Mesenchymal stem cell (in vitro differentiated cells and primary cell): Measurements from ENCODE around the gene P2RX3.
A peak's percentile ranks its signal among the peaks of the same experiment; 100 is the strongest.
"Not testable (repeated sequence)": the region's sequence is repeated elsewhere in the genome, so short reads cannot be mapped to it uniquely, and the experiment has no call there.

Source experiments
- DNase-seq: peaks from one replicate; pipeline ENCODE4 v3.0.0-alpha.2; 2013
- H2AFZ ChIP-seq: one replicate; pipeline ENCODE4 v1.6.1; 2013; ENCODE audit warnings: low read depth, mild to moderate bottlenecking, control low read depth, inconsistent platforms, low read length, moderate library complexity
- H2AK5ac ChIP-seq: 2 replicates; pipeline ENCODE4 v1.6.1; 2013; ENCODE audit warnings: low read length, moderate library complexity, mild to moderate bottlenecking, inconsistent platforms; ENCODE audit not compliant: severe bottlenecking
- H2BK120ac ChIP-seq: one replicate; pipeline ENCODE4 v1.6.1; 2013; ENCODE audit warnings: low read depth, mild to moderate bottlenecking, inconsistent platforms, low read length, moderate library complexity
- H2BK12ac ChIP-seq, 2 experiments: one replicate each; pipeline ENCODE4 v1.6.1; 2013; ENCODE audit warnings: inconsistent platforms in 2 of 2, low read length in 2 of 2, mild to moderate bottlenecking in 2 of 2, moderate library complexity in 2 of 2, control low read depth in 1 of 2
- H2BK15ac ChIP-seq: one replicate; pipeline ENCODE4 v1.6.1; 2013; ENCODE audit warnings: mild to moderate bottlenecking, low read depth, inconsistent platforms; ENCODE audit not compliant: poor library complexity, severe bottlenecking
- H2BK5ac ChIP-seq: 2 replicates; pipeline ENCODE4 v1.6.1; 2013; ENCODE audit warnings: low read depth, mild to moderate bottlenecking, low read length, control low read depth, inconsistent platforms; ENCODE audit not compliant: poor library complexity, severe bottlenecking
- H3K14ac ChIP-seq, 2 experiments: one replicate each; pipeline ENCODE4 v1.6.1; 2013; ENCODE audit warnings: inconsistent platforms in 2 of 2, low read length in 2 of 2, control low read depth in 1 of 2, mild to moderate bottlenecking in 1 of 2, moderate library complexity in 1 of 2
- H3K18ac ChIP-seq, 2 experiments: one replicate each; pipeline ENCODE4 v1.6.1; 2013; ENCODE audit warnings: inconsistent platforms in 2 of 2, low read length in 2 of 2, control low read depth in 1 of 2, low read depth in 1 of 2, mild to moderate bottlenecking in 1 of 2
- H3K23ac ChIP-seq, 2 experiments: one replicate each; pipeline ENCODE4 v1.6.1; 2013; ENCODE audit warnings: inconsistent platforms in 2 of 2, low read length in 2 of 2, mild to moderate bottlenecking in 2 of 2, moderate library complexity in 2 of 2, control low read depth in 1 of 2
- H3K27ac ChIP-seq: 2 replicates; pipeline ENCODE4 v1.5.1; 2013; ENCODE audit warnings: mild to moderate bottlenecking, moderate library complexity, low read length, control low read depth, inconsistent platforms; ENCODE audit not compliant: poor library complexity, severe bottlenecking
- H3K27me3 ChIP-seq, 2 experiments: 2 replicates each; pipeline versions ENCODE4 v1.6.1 to v1.7.0; 2013; ENCODE audit warnings: low read length in 2 of 2, mild to moderate bottlenecking in 2 of 2, moderate library complexity in 2 of 2, control low read depth in 1 of 2, inconsistent platforms in 1 of 2; ENCODE audit not compliant: control insufficient read depth in 1 of 2, insufficient read depth in 1 of 2
- H3K36me3 ChIP-seq, 2 experiments: 2 replicates each; pipeline versions ENCODE4 v1.6.1 to v1.7.0; 2013; ENCODE audit warnings: low read length in 2 of 2, control low read depth in 1 of 2, inconsistent platforms in 1 of 2, low read depth in 1 of 2, mild to moderate bottlenecking in 1 of 2; ENCODE audit not compliant: insufficient read depth in 2 of 2, control insufficient read depth in 1 of 2
- H3K4ac ChIP-seq, 2 experiments: one replicate each; pipeline ENCODE4 v1.6.1; 2013; ENCODE audit warnings: inconsistent platforms in 2 of 2, low read length in 2 of 2, mild to moderate bottlenecking in 2 of 2, moderate library complexity in 2 of 2, control low read depth in 1 of 2, low read depth in 1 of 2
- H3K4me1 ChIP-seq: 2 replicates; pipeline ENCODE4 v1.6.1; 2013; ENCODE audit warnings: low read depth, low read length, control low read depth; ENCODE audit not compliant: control insufficient read depth, insufficient read depth
- H3K4me2 ChIP-seq: 2 replicates; pipeline ENCODE4 v1.6.1; 2013; ENCODE audit warnings: low read length, mild to moderate bottlenecking, inconsistent platforms; ENCODE audit not compliant: poor library complexity, severe bottlenecking
- H3K4me3 ChIP-seq, 2 experiments: 2 replicates each; pipeline versions ENCODE4 v1.5.1 to v1.7.0; 2013; ENCODE audit warnings: low read length in 2 of 2, mild to moderate bottlenecking in 2 of 2, control low read depth in 1 of 2, low read depth in 1 of 2; ENCODE audit not compliant: insufficient read depth in 1 of 2
- H3K79me1 ChIP-seq: replicated peaks from 2 replicates; pipeline ENCODE4 v1.6.1; 2013; ENCODE audit warnings: mild to moderate bottlenecking, control low read depth, low read length, inconsistent platforms; ENCODE audit not compliant: poor library complexity, severe bottlenecking
- H3K9ac ChIP-seq: 2 replicates; pipeline ENCODE4 v1.7.0; 2013; ENCODE audit warnings: mild to moderate bottlenecking, low read length, moderate library complexity
- H3K9me3 ChIP-seq: 2 replicates; pipeline ENCODE4 v1.7.0; 2013; ENCODE audit warnings: mild to moderate bottlenecking, low read length; ENCODE audit not compliant: control insufficient read depth
- H4K8ac ChIP-seq: one replicate; pipeline ENCODE4 v1.6.1; 2013; ENCODE audit warnings: inconsistent platforms, mild to moderate bottlenecking, low read length, moderate library complexity
- H4K91ac ChIP-seq: one replicate; pipeline ENCODE4 v1.6.1; 2013; ENCODE audit warnings: mild to moderate bottlenecking, low read length, inconsistent platforms
- WGBS: methylation state at CpG from one replicate; pipeline ENCODE4 v1.1.7; 2013; ENCODE audit warnings: mixed read lengths; 5-methylcytosine and 5-hydroxymethylcytosine counted together

P2RX3 gene

GRCh38 chr11:57335343-57336110 is 2.6 kb upstream of the P2RX3 start, which contains the start of gene SSRP1:
TSS of gene SSRP1 (minus strand) at chr11:57335892. CDS start at chr11:57335121, 771 bp downstream.
- peaks cover 25 to 36% of the 10 kb centered on the region in 2 experiments for H3K36me3 ChIP-seq
- peak within 1 kb of the TSS; percentile 70 for H4K8ac ChIP-seq
- H3K14ac ChIP-seq = no peak within 1 kb of the TSS
- peak; percentile 91 for DNase-seq
- H2AK5ac ChIP-seq = no peak within 1 kb of the TSS
- H3K9ac ChIP-seq = peak within 1 kb of the TSS; percentile 96
- H2BK15ac ChIP-seq = no peak within 1 kb of the TSS
- peaks cover 24 to 28% of the 10 kb centered on the region in 2 experiments for H3K27me3 ChIP-seq
- H3K23ac ChIP-seq = no peak within 1 kb of the TSS
- H3K4me1 ChIP-seq = peaks cover 8% of the 10 kb centered on the region
- peak within 1 kb of the TSS; percentile 70 for H4K91ac ChIP-seq
- peak within 1 kb of the TSS; percentile 11 for H3K27ac ChIP-seq
- H2BK12ac ChIP-seq = peak within 1 kb of the TSS in 1 of 2 experiments; percentile 28
- peak within 1 kb of the TSS; percentile 80 to 83 for H3K4me3 ChIP-seq
- H3K9me3 ChIP-seq = no peaks in the 10 kb centered on the region
- H3K18ac ChIP-seq = peak within 1 kb of the TSS; percentile 71 to 73
- H3K79me1 ChIP-seq = peaks cover 21% of the 10 kb centered on the region
- peak within 1 kb of the TSS; percentile 60 for H2AFZ ChIP-seq
- peak within 1 kb of the TSS; percentile 75 for H2BK120ac ChIP-seq
- under 1% methylated on average over 36 of the region's 69 CpGs for WGBS
- H2BK5ac ChIP-seq = no peak within 1 kb of the TSS
- peak within 1 kb of the TSS; percentile 51 to 54 for H3K4ac ChIP-seq
- H3K4me2 ChIP-seq = peak within 1 kb of the TSS; percentile 77

DNA sequence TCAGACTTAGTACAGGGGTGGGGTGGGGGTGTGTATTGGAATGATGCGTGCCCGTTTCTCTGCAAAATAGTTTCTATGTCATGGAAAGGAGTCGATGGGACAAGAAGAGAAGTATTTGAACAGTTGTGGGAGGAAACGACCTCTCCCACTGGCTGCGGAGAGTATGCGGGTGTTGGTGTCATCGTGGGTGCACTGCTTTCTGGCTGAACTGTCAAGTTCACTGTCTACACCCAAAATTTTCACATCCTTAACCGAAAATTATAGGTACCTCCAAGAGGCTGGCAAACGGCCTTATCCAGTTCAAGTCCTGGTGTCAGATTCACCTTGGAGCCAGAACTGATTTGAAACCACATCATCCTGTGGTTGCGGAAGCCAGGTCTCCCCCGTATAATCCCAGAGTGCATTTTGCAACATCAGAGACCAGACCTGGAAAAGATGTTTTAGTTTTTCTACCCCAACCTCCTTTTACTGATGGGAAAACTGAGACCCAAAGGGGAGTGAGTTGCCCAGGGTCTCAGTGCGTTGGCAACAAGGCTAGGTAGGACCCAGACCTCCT is 2.0 kb upstream of the P2RX3 start:
- H3K27ac ChIP-seq = no peak overlapping the region
- H2BK15ac ChIP-seq = no peak overlapping the region
- H4K91ac ChIP-seq = no peak overlapping the region
- H2BK5ac ChIP-seq = no peak overlapping the region
- peak overlapping the region; percentile 60 for H2AFZ ChIP-seq
- no peak overlapping the region for H2BK120ac ChIP-seq
- no peak overlapping the region for H2BK12ac ChIP-seq
- H3K23ac ChIP-seq = no peak overlapping the region
- H3K36me3 ChIP-seq = peaks cover 20 to 30% of the 10 kb centered on the region in 2 experiments
- H2AK5ac ChIP-seq = no peak overlapping the region
- H3K4me3 ChIP-seq = peak overlapping the region in 1 of 2 experiments; percentile 80
- peak overlapping the region; percentile 16 to 48 for H3K18ac ChIP-seq
- no peaks in the 10 kb centered on the region for H3K9me3 ChIP-seq
- no peak overlapping the region for H3K14ac ChIP-seq
- H3K4me2 ChIP-seq = peak overlapping the region; percentile 57
- peak overlapping the region; percentile 96 for H3K9ac ChIP-seq
- H3K4ac ChIP-seq = peak overlapping the region in 1 of 2 experiments; percentile 54
- DNase-seq = no peak
- 76% methylated on average over 11 of the region's 12 CpGs for WGBS
- H3K79me1 ChIP-seq = peaks cover 17% of the 10 kb centered on the region
- H4K8ac ChIP-seq = peak overlapping the region; percentile 55
- H3K27me3 ChIP-seq = peaks cover 24 to 35% of the 10 kb centered on the region in 2 experiments
- peaks cover 8% of the 10 kb centered on the region for H3K4me1 ChIP-seq

DNA sequence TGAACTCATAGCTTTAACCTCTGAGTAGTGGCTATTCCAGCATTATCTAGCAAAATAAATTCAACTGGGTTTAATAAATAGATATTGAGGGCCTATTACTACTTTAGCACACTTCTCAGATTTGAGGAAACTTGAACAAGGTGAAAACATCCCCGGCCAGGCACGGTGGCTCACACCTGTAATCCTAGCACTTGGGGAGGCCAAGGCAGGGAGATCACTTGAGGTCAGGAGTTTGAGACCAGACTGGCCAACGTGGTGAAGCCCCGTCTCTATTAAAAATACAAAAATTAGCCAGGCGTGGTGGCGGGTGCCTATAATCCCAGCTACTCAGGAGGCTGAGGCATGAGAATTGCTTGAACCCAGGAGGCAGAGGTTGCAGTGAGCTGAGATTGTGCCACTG is 1.3 kb upstream of the P2RX3 start:
- H3K18ac ChIP-seq, H4K91ac ChIP-seq, H2BK12ac ChIP-seq, H2BK120ac ChIP-seq, H2BK15ac ChIP-seq, H2AK5ac ChIP-seq, H3K23ac ChIP-seq, H3K27ac ChIP-seq, DNase-seq, H3K14ac ChIP-seq, H2AFZ ChIP-seq, H4K8ac ChIP-seq, H3K4me3 ChIP-seq, H2BK5ac ChIP-seq, H3K4ac ChIP-seq, H3K9me3 ChIP-seq, H3K4me2 ChIP-seq, H3K4me1 ChIP-seq: not testable (repeated sequence)
- 95% methylated on average over 6 of the region's 6 CpGs for WGBS
- H3K9ac ChIP-seq = peak overlapping the region; percentile 96
- H3K79me1 ChIP-seq = peaks cover 12% of the 10 kb centered on the region
- peaks cover 15 to 23% of the 10 kb centered on the region in 2 experiments for H3K36me3 ChIP-seq
- peaks cover 24 to 39% of the 10 kb centered on the region in 2 experiments for H3K27me3 ChIP-seq

DNA sequence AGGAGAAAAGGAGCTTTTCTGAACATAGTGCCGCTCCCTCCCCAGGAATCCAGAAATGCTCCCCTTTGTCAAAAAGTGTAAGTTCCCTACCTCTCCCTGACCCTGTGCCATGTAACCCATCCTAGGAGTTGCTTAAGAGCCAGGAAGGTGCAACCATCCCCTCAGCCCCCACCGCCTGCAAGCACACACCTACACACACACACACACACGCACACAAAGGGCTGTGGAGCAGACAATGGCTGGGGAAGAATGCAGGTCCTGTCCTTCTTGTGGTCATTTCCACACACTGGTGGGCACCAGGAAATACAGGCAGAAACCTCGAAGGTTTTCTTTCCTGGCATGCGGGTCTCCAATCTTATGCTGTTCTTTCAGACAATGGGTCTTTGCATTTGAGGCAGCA is 1.2 kb downstream of the P2RX3 start:
- Histone ChIP-seq H3K4me3 (no peak overlapping the region), H3K9ac (no peak overlapping the region)

More for the DNA sequence above, 1.2 kb downstream of the P2RX3 start:
- H2AK5ac ChIP-seq = no peak overlapping the region
- H3K27ac ChIP-seq = no peak overlapping the region
- no peak overlapping the region for H2BK120ac ChIP-seq
- no peak overlapping the region for H3K14ac ChIP-seq
- H3K4me2 ChIP-seq = no peak overlapping the region
- peaks cover 0 to under 1% of the 10 kb centered on the region in 2 experiments for H3K36me3 ChIP-seq
- H4K8ac ChIP-seq = no peak overlapping the region
- no peak overlapping the region for H2BK5ac ChIP-seq
- no peaks in the 10 kb centered on the region for H3K9me3 ChIP-seq
- H2BK12ac ChIP-seq = peak overlapping the region in 1 of 2 experiments; percentile 47
- H3K23ac ChIP-seq = no peak overlapping the region
- no peak overlapping the region for H2AFZ ChIP-seq
- peaks cover 8% of the 10 kb centered on the region for H3K4me1 ChIP-seq
- no peak overlapping the region for H2BK15ac ChIP-seq
- WGBS = 93% methylated on average over 5 of the region's 5 CpGs
- H3K18ac ChIP-seq = no peak overlapping the region
- H3K79me1 ChIP-seq = peaks cover 2% of the 10 kb centered on the region
- no peak for DNase-seq
- H3K27me3 ChIP-seq = peaks cover 24 to 39% of the 10 kb centered on the region in 2 experiments
- H4K91ac ChIP-seq = no peak overlapping the region
- H3K4ac ChIP-seq = no peak overlapping the region
